ENCODE data around the gene XIRP1. TPM values are rescaled to one million over a fixed set of nuclear protein-coding genes. Genes with fewer than 3 reads are reported as not detected.

Gene XIRP1
- total and polyA plus RNA-seq, 2 of the 13 experiments (the other 11 are each of a cell fraction or from before 2014, with no cell fraction given), result not detected

DNA sequence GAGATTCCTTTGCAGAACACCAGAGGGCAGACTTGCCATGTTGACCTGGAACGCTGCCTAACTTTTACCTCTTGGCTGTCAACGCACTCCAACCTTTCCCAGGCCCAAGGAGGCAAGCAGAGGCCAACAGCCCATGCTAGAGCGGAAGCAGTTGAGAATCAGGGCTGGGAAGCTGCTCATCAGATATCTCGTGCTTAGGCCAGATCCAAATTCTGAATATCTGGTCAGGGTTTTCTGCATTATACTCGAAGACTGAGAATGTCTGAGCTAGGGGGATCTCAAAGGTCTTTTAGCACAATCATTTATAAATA is 2.5 kb downstream of the XIRP1 start (continued):
- TF ChIP-seq, protein P1, sequence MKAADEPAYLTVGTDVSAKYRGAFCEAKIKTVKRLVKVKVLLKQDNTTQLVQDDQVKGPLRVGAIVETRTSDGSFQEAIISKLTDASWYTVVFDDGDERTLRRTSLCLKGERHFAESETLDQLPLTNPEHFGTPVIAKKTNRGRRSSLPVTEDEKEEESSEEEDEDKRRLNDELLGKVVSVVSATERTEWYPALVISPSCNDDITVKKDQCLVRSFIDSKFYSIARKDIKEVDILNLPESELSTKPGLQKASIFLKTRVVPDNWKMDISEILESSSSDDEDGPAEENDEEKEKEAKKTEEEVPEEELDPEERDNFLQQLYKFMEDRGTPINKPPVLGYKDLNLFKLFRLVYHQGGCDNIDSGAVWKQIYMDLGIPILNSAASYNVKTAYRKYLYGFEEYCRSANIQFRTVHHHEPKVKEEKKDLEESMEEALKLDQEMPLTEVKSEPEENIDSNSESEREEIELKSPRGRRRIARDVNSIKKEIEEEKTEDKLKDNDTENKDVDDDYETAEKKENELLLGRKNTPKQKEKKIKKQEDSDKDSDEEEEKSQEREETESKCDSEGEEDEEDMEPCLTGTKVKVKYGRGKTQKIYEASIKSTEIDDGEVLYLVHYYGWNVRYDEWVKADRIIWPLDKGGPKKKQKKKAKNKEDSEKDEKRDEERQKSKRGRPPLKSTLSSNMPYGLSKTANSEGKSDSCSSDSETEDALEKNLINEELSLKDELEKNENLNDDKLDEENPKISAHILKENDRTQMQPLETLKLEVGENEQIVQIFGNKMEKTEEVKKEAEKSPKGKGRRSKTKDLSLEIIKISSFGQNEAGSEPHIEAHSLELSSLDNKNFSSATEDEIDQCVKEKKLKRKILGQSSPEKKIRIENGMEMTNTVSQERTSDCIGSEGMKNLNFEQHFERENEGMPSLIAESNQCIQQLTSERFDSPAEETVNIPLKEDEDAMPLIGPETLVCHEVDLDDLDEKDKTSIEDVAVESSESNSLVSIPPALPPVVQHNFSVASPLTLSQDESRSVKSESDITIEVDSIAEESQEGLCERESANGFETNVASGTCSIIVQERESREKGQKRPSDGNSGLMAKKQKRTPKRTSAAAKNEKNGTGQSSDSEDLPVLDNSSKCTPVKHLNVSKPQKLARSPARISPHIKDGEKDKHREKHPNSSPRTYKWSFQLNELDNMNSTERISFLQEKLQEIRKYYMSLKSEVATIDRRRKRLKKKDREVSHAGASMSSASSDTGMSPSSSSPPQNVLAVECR (CRISPR knock-in tag; IDR thresholded peaks at IDR 0.05; ENCODE audit: borderline replicate concordance), result no peak
- TF ChIP-seq ESRRA (CRISPR knock-in tag; IDR thresholded peaks at IDR 0.05; ENCODE audit: low read depth) (no peak), SMARCE1 (IDR thresholded peaks at IDR 0.05; ENCODE audit: borderline replicate concordance) (no peak), NONO (IDR thresholded peaks at IDR 0.05) (no peak), NONO (CRISPR knock-in tag; conservative IDR thresholded peaks at IDR 0.05) (no peak), WIZ (CRISPR knock-in tag; IDR thresholded peaks at IDR 0.05) (no peak), PRMT3 (CRISPR knock-in tag; IDR thresholded peaks at IDR 0.05; ENCODE audit: borderline replicate concordance, low read depth) (no peak), SIN3B (IDR thresholded peaks at IDR 0.05; ENCODE audit: low read length) (no peak), SP2 (CRISPR knock-in tag; IDR thresholded peaks at IDR 0.05) (no peak), ZBTB7B (CRISPR knock-in tag; IDR thresholded peaks at IDR 0.05) (no peak)
- TF ChIP-seq, protein P2, sequence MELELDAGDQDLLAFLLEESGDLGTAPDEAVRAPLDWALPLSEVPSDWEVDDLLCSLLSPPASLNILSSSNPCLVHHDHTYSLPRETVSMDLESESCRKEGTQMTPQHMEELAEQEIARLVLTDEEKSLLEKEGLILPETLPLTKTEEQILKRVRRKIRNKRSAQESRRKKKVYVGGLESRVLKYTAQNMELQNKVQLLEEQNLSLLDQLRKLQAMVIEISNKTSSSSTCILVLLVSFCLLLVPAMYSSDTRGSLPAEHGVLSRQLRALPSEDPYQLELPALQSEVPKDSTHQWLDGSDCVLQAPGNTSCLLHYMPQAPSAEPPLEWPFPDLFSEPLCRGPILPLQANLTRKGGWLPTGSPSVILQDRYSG (CRISPR knock-in tag; IDR thresholded peaks at IDR 0.05), result no peak
- TF ChIP-seq, protein P3, sequence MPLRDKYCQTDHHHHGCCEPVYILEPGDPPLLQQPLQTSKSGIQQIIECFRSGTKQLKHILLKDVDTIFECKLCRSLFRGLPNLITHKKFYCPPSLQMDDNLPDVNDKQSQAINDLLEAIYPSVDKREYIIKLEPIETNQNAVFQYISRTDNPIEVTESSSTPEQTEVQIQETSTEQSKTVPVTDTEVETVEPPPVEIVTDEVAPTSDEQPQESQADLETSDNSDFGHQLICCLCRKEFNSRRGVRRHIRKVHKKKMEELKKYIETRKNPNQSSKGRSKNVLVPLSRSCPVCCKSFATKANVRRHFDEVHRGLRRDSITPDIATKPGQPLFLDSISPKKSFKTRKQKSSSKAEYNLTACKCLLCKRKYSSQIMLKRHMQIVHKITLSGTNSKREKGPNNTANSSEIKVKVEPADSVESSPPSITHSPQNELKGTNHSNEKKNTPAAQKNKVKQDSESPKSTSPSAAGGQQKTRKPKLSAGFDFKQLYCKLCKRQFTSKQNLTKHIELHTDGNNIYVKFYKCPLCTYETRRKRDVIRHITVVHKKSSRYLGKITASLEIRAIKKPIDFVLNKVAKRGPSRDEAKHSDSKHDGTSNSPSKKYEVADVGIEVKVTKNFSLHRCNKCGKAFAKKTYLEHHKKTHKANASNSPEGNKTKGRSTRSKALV (CRISPR knock-in tag; IDR thresholded peaks at IDR 0.05), result no peak
- TF ChIP-seq, protein P4, sequence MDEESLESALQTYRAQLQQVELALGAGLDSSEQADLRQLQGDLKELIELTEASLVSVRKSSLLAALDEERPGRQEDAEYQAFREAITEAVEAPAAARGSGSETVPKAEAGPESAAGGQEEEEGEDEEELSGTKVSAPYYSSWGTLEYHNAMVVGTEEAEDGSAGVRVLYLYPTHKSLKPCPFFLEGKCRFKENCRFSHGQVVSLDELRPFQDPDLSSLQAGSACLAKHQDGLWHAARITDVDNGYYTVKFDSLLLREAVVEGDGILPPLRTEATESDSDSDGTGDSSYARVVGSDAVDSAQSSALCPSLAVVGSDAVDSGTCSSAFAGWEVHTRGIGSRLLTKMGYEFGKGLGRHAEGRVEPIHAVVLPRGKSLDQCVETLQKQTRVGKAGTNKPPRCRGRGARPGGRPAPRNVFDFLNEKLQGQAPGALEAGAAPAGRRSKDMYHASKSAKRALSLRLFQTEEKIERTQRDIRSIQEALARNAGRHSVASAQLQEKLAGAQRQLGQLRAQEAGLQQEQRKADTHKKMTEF (CRISPR knock-in tag; IDR thresholded peaks at IDR 0.05), result no peak
- TF ChIP-seq, protein P5, sequence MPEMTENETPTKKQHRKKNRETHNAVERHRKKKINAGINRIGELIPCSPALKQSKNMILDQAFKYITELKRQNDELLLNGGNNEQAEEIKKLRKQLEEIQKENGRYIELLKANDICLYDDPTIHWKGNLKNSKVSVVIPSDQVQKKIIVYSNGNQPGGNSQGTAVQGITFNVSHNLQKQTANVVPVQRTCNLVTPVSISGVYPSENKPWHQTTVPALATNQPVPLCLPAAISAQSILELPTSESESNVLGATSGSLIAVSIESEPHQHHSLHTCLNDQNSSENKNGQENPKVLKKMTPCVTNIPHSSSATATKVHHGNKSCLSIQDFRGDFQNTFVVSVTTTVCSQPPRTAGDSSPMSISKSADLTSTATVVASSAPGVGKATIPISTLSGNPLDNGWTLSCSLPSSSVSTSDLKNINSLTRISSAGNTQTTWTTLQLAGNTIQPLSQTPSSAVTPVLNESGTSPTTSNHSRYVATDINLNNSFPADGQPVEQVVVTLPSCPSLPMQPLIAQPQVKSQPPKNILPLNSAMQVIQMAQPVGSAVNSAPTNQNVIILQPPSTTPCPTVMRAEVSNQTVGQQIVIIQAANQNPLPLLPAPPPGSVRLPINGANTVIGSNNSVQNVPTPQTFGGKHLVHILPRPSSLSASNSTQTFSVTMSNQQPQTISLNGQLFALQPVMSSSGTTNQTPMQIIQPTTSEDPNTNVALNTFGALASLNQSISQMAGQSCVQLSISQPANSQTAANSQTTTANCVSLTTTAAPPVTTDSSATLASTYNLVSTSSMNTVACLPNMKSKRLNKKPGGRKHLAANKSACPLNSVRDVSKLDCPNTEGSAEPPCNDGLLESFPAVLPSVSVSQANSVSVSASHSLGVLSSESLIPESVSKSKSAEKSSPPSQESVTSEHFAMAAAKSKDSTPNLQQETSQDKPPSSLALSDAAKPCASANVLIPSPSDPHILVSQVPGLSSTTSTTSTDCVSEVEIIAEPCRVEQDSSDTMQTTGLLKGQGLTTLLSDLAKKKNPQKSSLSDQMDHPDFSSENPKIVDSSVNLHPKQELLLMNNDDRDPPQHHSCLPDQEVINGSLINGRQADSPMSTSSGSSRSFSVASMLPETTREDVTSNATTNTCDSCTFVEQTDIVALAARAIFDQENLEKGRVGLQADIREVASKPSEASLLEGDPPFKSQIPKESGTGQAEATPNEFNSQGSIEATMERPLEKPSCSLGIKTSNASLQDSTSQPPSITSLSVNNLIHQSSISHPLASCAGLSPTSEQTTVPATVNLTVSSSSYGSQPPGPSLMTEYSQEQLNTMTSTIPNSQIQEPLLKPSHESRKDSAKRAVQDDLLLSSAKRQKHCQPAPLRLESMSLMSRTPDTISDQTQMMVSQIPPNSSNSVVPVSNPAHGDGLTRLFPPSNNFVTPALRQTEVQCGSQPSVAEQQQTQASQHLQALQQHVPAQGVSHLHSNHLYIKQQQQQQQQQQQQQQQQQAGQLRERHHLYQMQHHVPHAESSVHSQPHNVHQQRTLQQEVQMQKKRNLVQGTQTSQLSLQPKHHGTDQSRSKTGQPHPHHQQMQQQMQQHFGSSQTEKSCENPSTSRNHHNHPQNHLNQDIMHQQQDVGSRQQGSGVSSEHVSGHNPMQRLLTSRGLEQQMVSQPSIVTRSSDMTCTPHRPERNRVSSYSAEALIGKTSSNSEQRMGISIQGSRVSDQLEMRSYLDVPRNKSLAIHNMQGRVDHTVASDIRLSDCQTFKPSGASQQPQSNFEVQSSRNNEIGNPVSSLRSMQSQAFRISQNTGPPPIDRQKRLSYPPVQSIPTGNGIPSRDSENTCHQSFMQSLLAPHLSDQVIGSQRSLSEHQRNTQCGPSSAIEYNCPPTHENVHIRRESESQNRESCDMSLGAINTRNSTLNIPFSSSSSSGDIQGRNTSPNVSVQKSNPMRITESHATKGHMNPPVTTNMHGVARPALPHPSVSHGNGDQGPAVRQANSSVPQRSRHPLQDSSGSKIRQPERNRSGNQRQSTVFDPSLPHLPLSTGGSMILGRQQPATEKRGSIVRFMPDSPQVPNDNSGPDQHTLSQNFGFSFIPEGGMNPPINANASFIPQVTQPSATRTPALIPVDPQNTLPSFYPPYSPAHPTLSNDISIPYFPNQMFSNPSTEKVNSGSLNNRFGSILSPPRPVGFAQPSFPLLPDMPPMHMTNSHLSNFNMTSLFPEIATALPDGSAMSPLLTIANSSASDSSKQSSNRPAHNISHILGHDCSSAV (CRISPR knock-in tag; IDR thresholded peaks at IDR 0.05; ENCODE audit: borderline replicate concordance), result no peak
